ENCODE results near the gene TYRO3.

Gene TYRO3

GRCh38 chr15:41622901-41623300 lies 63.9 kb downstream of the TYRO3 start:
- DNase-seq (ENCODE audit: low read depth in 1 of 2, low spot score in 1 of 2) = no peak
- TF ChIP-seq, protein P1, sequence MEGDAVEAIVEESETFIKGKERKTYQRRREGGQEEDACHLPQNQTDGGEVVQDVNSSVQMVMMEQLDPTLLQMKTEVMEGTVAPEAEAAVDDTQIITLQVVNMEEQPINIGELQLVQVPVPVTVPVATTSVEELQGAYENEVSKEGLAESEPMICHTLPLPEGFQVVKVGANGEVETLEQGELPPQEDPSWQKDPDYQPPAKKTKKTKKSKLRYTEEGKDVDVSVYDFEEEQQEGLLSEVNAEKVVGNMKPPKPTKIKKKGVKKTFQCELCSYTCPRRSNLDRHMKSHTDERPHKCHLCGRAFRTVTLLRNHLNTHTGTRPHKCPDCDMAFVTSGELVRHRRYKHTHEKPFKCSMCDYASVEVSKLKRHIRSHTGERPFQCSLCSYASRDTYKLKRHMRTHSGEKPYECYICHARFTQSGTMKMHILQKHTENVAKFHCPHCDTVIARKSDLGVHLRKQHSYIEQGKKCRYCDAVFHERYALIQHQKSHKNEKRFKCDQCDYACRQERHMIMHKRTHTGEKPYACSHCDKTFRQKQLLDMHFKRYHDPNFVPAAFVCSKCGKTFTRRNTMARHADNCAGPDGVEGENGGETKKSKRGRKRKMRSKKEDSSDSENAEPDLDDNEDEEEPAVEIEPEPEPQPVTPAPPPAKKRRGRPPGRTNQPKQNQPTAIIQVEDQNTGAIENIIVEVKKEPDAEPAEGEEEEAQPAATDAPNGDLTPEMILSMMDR (IDR thresholded peaks at IDR 0.05; ENCODE audit: insufficient read depth, low read length) = no peak
- no peak for TF ChIP-seq POLR2AphosphoS5 (IDR thresholded peaks at IDR 0.05; ENCODE audit: low read depth)
- TF ChIP-seq GABPA (IDR thresholded peaks at IDR 0.05; ENCODE audit: low read depth) = no peak
- no peak for TF ChIP-seq SPI1 (IDR thresholded peaks at IDR 0.05; ENCODE audit: borderline replicate concordance, low read depth)
- TF ChIP-seq REST (IDR thresholded peaks at IDR 0.05; ENCODE audit: insufficient replicate concordance, low read depth) = no peak

GRCh38 chr15:41627203-41627602 lies 68.2 kb downstream of the TYRO3 start:
- no peak for DNase-seq (ENCODE audit: low read depth in 1 of 2, low spot score in 1 of 2)

More at GRCh38 chr15:41622901-41623300, 63.9 kb downstream of the TYRO3 start:
- Histone ChIP-seq H3K27me3 (ENCODE audit: insufficient read depth, poor library complexity, severe bottlenecking) (no peaks in the 10 kb centered on the region), H3K27ac (replicated peaks) (no peak overlapping the region), H3K4me3 (replicated peaks; ENCODE audit: insufficient read depth, low read length) (no peak overlapping the region)

DNA sequence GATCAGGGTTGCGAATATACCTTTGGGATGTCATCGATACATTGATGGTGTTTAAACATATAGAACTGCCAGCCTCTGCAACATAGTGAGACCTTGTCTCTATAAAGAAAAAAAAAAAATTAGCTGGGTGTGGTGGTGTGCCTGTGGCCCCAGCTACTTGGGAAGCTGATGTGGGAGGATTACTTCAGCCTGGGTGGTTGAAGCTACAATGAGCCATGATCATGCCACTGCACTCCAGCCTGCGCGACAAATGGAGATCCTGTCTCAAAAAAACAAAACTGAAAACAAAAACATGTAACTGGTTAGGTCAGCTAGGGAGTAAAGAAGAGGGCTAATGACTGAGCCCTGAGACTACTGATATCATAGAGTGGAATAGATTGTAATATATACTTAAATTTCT lies 70.5 kb downstream of the TYRO3 start:
- DNase-seq (ENCODE audit: low read depth in 1 of 2, low spot score in 1 of 2) = no peak
- H3K27ac ChIP-seq (replicated peaks) = no peak overlapping the region
- H3K27me3 ChIP-seq (ENCODE audit: insufficient read depth, poor library complexity, severe bottlenecking) = no peaks in the 10 kb centered on the region
- no peak for TF ChIP-seq GABPA (IDR thresholded peaks at IDR 0.05; ENCODE audit: low read depth)
- no peak for TF ChIP-seq POLR2AphosphoS5 (IDR thresholded peaks at IDR 0.05; ENCODE audit: low read depth)
- no peak for TF ChIP-seq SPI1 (IDR thresholded peaks at IDR 0.05; ENCODE audit: borderline replicate concordance, low read depth)
- no peak for TF ChIP-seq REST (IDR thresholded peaks at IDR 0.05; ENCODE audit: insufficient replicate concordance, low read depth)
- TF ChIP-seq, protein P1 (IDR thresholded peaks at IDR 0.05; ENCODE audit: insufficient read depth, low read length) = no peak
- H3K4me3 ChIP-seq (replicated peaks; ENCODE audit: insufficient read depth, low read length) = no peak overlapping the region

More at GRCh38 chr15:41627203-41627602, 68.2 kb downstream of the TYRO3 start:
- TF ChIP-seq GABPA (IDR thresholded peaks at IDR 0.05; ENCODE audit: low read depth) (no peak), SPI1 (IDR thresholded peaks at IDR 0.05; ENCODE audit: borderline replicate concordance, low read depth) (no peak), REST (IDR thresholded peaks at IDR 0.05; ENCODE audit: insufficient replicate concordance, low read depth) (no peak), POLR2AphosphoS5 (IDR thresholded peaks at IDR 0.05; ENCODE audit: low read depth) (no peak)
- TF ChIP-seq, protein P1 (IDR thresholded peaks at IDR 0.05; ENCODE audit: insufficient read depth, low read length) = no peak
- Histone ChIP-seq H3K27ac (replicated peaks) (no peak overlapping the region), H3K27me3 (ENCODE audit: insufficient read depth, poor library complexity, severe bottlenecking) (no peaks in the 10 kb centered on the region), H3K4me3 (replicated peaks; ENCODE audit: insufficient read depth, low read length) (no peak overlapping the region)

Measured in HL-60 (cell line).